ENCODE measurements around the gene LEPROT.

GRCh38 chr1:65414538-65414937 lies 5.9 kb upstream of the LEPROT start:
- TF ChIP-seq CTCF (IDR thresholded peaks at IDR 0.05) (no peak), ESRRA (CRISPR knock-in tag; IDR thresholded peaks at IDR 0.05; ENCODE audit: borderline replicate concordance) (no peak)
